ENCODE measurements around the gene PIK3CD. TPM values are rescaled to one million over a fixed set of nuclear protein-coding genes. Genes with fewer than 3 reads are reported as not detected.
A peak's percentile ranks its signal among the peaks of the same experiment; 100 is the strongest.

Gene PIK3CD
- total and polyA plus RNA-seq, 2 experiments from 2014 or later = 6.6 to 32.1 TPM

GRCh38 chr1:9653210-9653490, 1.6 kb downstream of the PIK3CD start:
- Histone ChIP-seq H4K20me1 (replicated peaks; ENCODE audit: insufficient read depth) (no peaks in the 10 kb centered on the region), H3K9me2 (ENCODE audit: insufficient read depth) (no peaks in the 10 kb centered on the region), H3K4me3 (peak overlapping the region; percentile 79), H3K79me2 (replicated peaks; ENCODE audit: insufficient read depth) (no peaks in the 10 kb centered on the region), H3K4me2 (peak overlapping the region; percentile 91), H3K27me3 (ENCODE audit: insufficient read depth) (peaks cover 44% of the 10 kb centered on the region), H3K36me3 (ENCODE audit: insufficient read depth) (no peaks in the 10 kb centered on the region), H3F3A (replicated peaks; ENCODE audit: low read depth) (peaks cover 11% of the 10 kb centered on the region), H3K4me1 (ENCODE audit: insufficient read depth) (peaks cover 7% of the 10 kb centered on the region), H2AFZ (no peak overlapping the region), H3K27ac (ENCODE audit: low read depth) (no peak overlapping the region)
- Mint-ChIP-seq H3K27me3 (ENCODE audit: insufficient read depth, low read depth, poor library complexity) (peaks cover 42% of the 10 kb centered on the region), H3K36me3 (ENCODE audit: low read depth) (no peaks in the 10 kb centered on the region), H3K27ac (no peak overlapping the region), H3K9me3 (peaks cover 2% of the 10 kb centered on the region; the same call in 1 of the 3 replicates), H3K4me3 (peak overlapping the region; percentile 75; the same call in 2 of the 3 replicates), H3K4me1 (peaks cover 25% of the 10 kb centered on the region)
- DNase-seq (ENCODE audit: low spot score) (no peak), ATAC-seq (no peak)
- TF ChIP-seq ZNF331 (CRISPR knock-in tag; IDR thresholded peaks at IDR 0.05; ENCODE audit: low read depth) (no peak), EZH2 (IDR thresholded peaks at IDR 0.05; ENCODE audit: low read depth, unreplicated experiment) (no peak)

GRCh38 chr1:9653491-9654050, 2.0 kb downstream of the PIK3CD start:
- peaks cover 44% of the 10 kb centered on the region for H3K27me3 Mint-ChIP-seq (ENCODE audit: insufficient read depth, low read depth, poor library complexity)
- no peak overlapping the region for H3K27ac Mint-ChIP-seq
- no peaks in the 10 kb centered on the region for H3K36me3 Mint-ChIP-seq (ENCODE audit: low read depth)
- peaks cover 2% of the 10 kb centered on the region; the same call in 1 of the 3 replicates for H3K9me3 Mint-ChIP-seq
- H4K20me1 ChIP-seq (replicated peaks; ENCODE audit: insufficient read depth) = no peaks in the 10 kb centered on the region
- H3K79me2 ChIP-seq (replicated peaks; ENCODE audit: insufficient read depth) = no peaks in the 10 kb centered on the region
- peaks cover 7% of the 10 kb centered on the region for H3K4me1 ChIP-seq (ENCODE audit: insufficient read depth)
- no peak overlapping the region for H3K4me2 ChIP-seq
- no peak for DNase-seq (ENCODE audit: low spot score)
- peak overlapping the region; percentile 79; the same call in 1 of the 2 replicates for H3K4me3 ChIP-seq
- no peak overlapping the region for H2AFZ ChIP-seq
- no peaks in the 10 kb centered on the region for H3K9me2 ChIP-seq (ENCODE audit: insufficient read depth)
- no peak for ATAC-seq
- peaks cover 44% of the 10 kb centered on the region for H3K27me3 ChIP-seq (ENCODE audit: insufficient read depth)
- H3K4me1 Mint-ChIP-seq = peaks cover 25% of the 10 kb centered on the region
- H3K36me3 ChIP-seq (ENCODE audit: insufficient read depth) = no peaks in the 10 kb centered on the region
- H3K27ac ChIP-seq (ENCODE audit: low read depth) = no peak overlapping the region
- H3K4me3 Mint-ChIP-seq = peak overlapping the region; percentile 75; the same call in 2 of the 3 replicates
- peaks cover 11% of the 10 kb centered on the region for H3F3A ChIP-seq (replicated peaks; ENCODE audit: low read depth)
- TF ChIP-seq CTCF (conservative IDR thresholded peaks at IDR 0.05; ENCODE audit: low read depth in 2 of 2) = no peak
- no peak for TF ChIP-seq JUNB (IDR thresholded peaks at IDR 0.05; ENCODE audit: unreplicated experiment)
- TF ChIP-seq ZNF114 (CRISPR knock-in tag; IDR thresholded peaks at IDR 0.05) = no peak
- TF ChIP-seq REST (IDR thresholded peaks at IDR 0.05; ENCODE audit: unreplicated experiment) = no peak
- no peak for TF ChIP-seq ZNF331 (CRISPR knock-in tag; IDR thresholded peaks at IDR 0.05; ENCODE audit: low read depth)
- no peak for TF ChIP-seq STAT1 (IDR thresholded peaks at IDR 0.05; ENCODE audit: unreplicated experiment)
- no peak for TF ChIP-seq ZNF462 (CRISPR knock-in tag; IDR thresholded peaks at IDR 0.05)
- no peak for TF ChIP-seq CREB1 (CRISPR knock-in tag; IDR thresholded peaks at IDR 0.05; ENCODE audit: low read depth)
- TF ChIP-seq EZH2 (IDR thresholded peaks at IDR 0.05; ENCODE audit: low read depth, unreplicated experiment) = no peak
